Tibial nerve (tissue), 4 donors: ENCODE measurements around the gene FOXL2NB. TPM values are rescaled to one million over a fixed set of nuclear protein-coding genes. Genes with fewer than 3 reads are reported as not detected.

Experiments used
- DNase-seq, 2 donors: peaks; one replicate each; pipeline ENCODE4 v3.0.0-alpha.2; 2019; ENCODE audit warnings: low spot score in 2 of 2
- H3K27ac ChIP-seq, 4 donors: fragments of 200-600 bp; sonication (generic) in 3 of 4; one replicate each; pipeline ENCODE4 v1.5.1; 2017 to 2019; ENCODE audit warnings: mild to moderate bottlenecking in 1 of 4
- H3K27me3 ChIP-seq, 2 donors: fragments of 200-600 bp; sonication (generic) in 1 of 2; one replicate each; pipeline versions ENCODE4 v1.5.1 to v1.6.0; 2017 to 2019
- H3K36me3 ChIP-seq, 3 donors: fragments of 200-600 bp; sonication (generic); one replicate each; pipeline ENCODE4 v1.5.1; 2018 to 2019
- H3K4me1 ChIP-seq, 4 donors: fragments of 200-600 bp; sonication (generic) in 3 of 4; one replicate each; pipeline ENCODE4 v1.5.1; 2017 to 2019
- H3K4me3 ChIP-seq, 4 donors: fragments of 200-600 bp; sonication (generic) in 3 of 4; one replicate each; pipeline ENCODE4 v1.5.1; 2017 to 2019; ENCODE audit warnings: mild to moderate bottlenecking in 1 of 4, moderate library complexity in 1 of 4
- H3K9me3 ChIP-seq, 4 donors: fragments of 200-600 bp; sonication (generic) in 3 of 4; one replicate each; pipeline ENCODE4 v1.5.1; 2017 to 2019
- EP300 ChIP-seq, 2 donors: sonication (generic); formaldehyde crosslinking; IDR thresholded peaks; one replicate each; pipeline ENCODE4 v1.6.1; 2017; ENCODE audit warnings: antibody characterized with exemption in 2 of 2, mild to moderate bottlenecking in 1 of 2
- POLR2A ChIP-seq, 2 donors: fragments of 450-650 bp; IDR thresholded peaks; one replicate each; pipeline ENCODE4 v1.6.1; 2017; ENCODE audit warnings: antibody characterized with exemption in 2 of 2, mild to moderate bottlenecking in 2 of 2, moderate library complexity in 2 of 2
- WGBS, 2 donors: methylation state at CpG; one replicate each; pipeline ENCODE4 v1.1.5; 2018; 5-methylcytosine and 5-hydroxymethylcytosine counted together
- total RNA-seq, 4 donors: library from RNA; depleted of rRNA; stranded (reverse); fragments of >200 nt; gene quantifications; one replicate each; pipeline ENCODE4 v1.1.0, GENCODE V29; 2016
- TF ChIP-seq, protein P1 (sequence below), 5 experiments: fragments of 200-600 bp in 3 of 5; fragments of 450-650 bp in 2 of 5; sonication (generic) in 3 of 5; IDR thresholded peaks; one replicate each; pipeline ENCODE4 v1.5.1; 2016 to 2019; ENCODE audit warnings: antibody characterized with exemption in 5 of 5, mild to moderate bottlenecking in 3 of 5, moderate library complexity in 2 of 5

FOXL2NB gene
- total RNA-seq, 4 donors from 2014 or later, result not detected

DNA sequence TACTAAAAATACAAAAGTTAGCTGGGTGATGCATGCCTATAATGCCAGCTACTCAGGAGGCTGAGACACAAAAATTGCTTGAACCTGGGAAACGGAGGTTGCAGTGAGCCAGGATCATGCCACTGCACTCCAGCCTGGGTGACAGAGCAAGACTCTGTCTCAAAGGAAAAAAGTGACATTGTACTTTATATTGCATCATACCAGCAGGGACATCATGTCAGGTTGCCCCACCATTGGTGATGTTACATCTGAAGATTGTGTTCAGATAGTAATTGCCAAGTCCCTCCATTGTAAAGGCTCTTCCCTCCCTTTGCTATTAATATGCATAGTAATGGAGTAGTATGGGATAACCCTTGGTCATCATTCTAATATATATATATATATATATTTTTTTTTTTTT lies 44.8 kb upstream of the FOXL2NB start:
- Histone ChIP-seq H3K27me3 (no peaks in the 10 kb centered on the region), H3K36me3 (no peaks in the 10 kb centered on the region), H3K4me3 (no peak overlapping the region), H3K4me1 (peaks cover 0 to 7% (median 0%) of the 10 kb centered on the region in 4 donors), H3K9me3 (no peaks in the 10 kb centered on the region), H3K27ac (no peak overlapping the region)
- 85 to 90% methylated on average over 1 of the region's 1 CpG for WGBS, 2 donors
- no peak for DNase-seq
- TF ChIP-seq EP300 (IDR thresholded peaks at IDR 0.05), result no peak
- TF ChIP-seq POLR2A (IDR thresholded peaks at IDR 0.05), result no peak
- TF ChIP-seq, protein P1, sequence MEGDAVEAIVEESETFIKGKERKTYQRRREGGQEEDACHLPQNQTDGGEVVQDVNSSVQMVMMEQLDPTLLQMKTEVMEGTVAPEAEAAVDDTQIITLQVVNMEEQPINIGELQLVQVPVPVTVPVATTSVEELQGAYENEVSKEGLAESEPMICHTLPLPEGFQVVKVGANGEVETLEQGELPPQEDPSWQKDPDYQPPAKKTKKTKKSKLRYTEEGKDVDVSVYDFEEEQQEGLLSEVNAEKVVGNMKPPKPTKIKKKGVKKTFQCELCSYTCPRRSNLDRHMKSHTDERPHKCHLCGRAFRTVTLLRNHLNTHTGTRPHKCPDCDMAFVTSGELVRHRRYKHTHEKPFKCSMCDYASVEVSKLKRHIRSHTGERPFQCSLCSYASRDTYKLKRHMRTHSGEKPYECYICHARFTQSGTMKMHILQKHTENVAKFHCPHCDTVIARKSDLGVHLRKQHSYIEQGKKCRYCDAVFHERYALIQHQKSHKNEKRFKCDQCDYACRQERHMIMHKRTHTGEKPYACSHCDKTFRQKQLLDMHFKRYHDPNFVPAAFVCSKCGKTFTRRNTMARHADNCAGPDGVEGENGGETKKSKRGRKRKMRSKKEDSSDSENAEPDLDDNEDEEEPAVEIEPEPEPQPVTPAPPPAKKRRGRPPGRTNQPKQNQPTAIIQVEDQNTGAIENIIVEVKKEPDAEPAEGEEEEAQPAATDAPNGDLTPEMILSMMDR (IDR thresholded peaks at IDR 0.05), result no peak

DNA sequence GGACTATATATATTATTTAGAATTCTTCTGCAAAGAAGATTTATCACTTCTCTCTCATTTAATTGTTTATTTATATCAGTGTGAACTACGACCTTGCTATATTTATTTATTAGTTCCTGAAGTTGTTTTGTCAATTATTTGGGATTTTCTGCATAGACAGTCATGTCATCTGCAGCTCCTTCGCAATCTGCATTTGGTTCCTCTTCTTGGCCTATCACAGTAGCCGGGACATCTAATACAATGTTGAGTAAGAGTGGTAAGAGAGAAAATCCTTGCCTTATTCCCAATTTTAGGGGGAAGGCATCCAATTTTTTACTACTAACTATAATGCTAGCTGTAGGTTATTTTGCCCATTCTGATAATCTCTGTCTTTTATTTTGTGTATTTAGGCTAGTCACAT lies 39.5 kb upstream of the FOXL2NB start:
- Histone ChIP-seq H3K36me3 (no peaks in the 10 kb centered on the region), H3K27me3 (no peaks in the 10 kb centered on the region), H3K4me1 (no peaks in the 10 kb centered on the region), H3K9me3 (no peaks in the 10 kb centered on the region), H3K4me3 (no peak overlapping the region), H3K27ac (no peak overlapping the region)
- DNase-seq, result no peak
- no peak for TF ChIP-seq POLR2A (IDR thresholded peaks at IDR 0.05)
- WGBS, 2 donors, result 78 to 81% methylated on average over 3 of the region's 3 CpGs

DNA sequence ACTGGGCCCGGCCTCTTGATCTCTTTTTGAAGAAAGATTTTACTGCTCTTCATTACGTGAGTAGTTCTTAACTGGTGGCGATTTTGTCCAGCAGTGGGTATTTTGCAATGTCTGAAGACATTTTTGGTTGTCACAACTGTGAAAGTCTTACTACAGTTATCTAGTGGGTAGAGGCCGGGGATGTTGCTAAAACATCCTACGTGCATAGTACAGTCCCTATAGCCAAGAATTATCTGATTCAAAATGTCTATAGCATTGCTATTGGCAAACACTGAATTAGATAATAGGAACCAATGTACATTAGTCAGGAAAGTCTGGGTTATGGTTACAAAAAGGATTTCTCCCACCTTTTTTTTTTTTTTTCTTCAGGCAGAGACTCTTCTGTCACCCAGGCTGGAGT lies 38.2 kb upstream of the FOXL2NB start:
- H3K36me3 ChIP-seq, result no peaks in the 10 kb centered on the region
- no peak overlapping the region for H3K4me3 ChIP-seq
- no peaks in the 10 kb centered on the region for H3K4me1 ChIP-seq
- no peaks in the 10 kb centered on the region for H3K27me3 ChIP-seq
- TF ChIP-seq POLR2A (IDR thresholded peaks at IDR 0.05) (no peak), EP300 (IDR thresholded peaks at IDR 0.05) (no peak)
- TF ChIP-seq, protein P1 (IDR thresholded peaks at IDR 0.05), result no peak
- WGBS, 2 donors, result 94% methylated on average over 5 of the region's 5 CpGs
- H3K9me3 ChIP-seq, result no peaks in the 10 kb centered on the region
- H3K27ac ChIP-seq, result no peak overlapping the region
- no peak for DNase-seq

DNA sequence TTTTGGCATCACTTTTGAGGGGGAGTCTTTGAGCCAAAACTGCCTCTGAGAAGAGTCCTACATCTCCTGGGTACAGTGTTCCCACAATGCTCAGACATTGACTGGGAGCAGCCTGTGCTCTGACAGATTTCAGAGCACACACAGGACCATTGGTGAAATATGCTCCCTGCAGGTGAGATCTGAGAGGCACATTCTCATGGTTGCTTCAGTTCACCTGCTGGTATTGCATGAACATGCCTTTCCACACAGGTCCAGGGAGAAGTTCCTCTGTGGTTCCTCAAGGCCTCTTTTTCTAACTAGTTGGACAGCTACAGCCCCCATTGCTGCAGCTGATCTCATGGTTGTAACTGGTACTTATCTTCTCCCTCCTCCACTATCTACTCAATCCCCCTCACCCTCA lies 37.1 kb upstream of the FOXL2NB start:
- H3K27ac ChIP-seq, result no peak overlapping the region
- no peaks in the 10 kb centered on the region for H3K9me3 ChIP-seq
- H3K4me1 ChIP-seq, result peaks cover 0 to 1% (median under 1%) of the 10 kb centered on the region in 4 donors
- TF ChIP-seq, protein P1 (IDR thresholded peaks at IDR 0.05), result no peak
- TF ChIP-seq POLR2A (IDR thresholded peaks at IDR 0.05) (no peak), EP300 (IDR thresholded peaks at IDR 0.05) (no peak)
- H3K4me3 ChIP-seq, result no peak overlapping the region
- no peaks in the 10 kb centered on the region for H3K27me3 ChIP-seq
- no peaks in the 10 kb centered on the region for H3K36me3 ChIP-seq
- DNase-seq, result no peak

DNA sequence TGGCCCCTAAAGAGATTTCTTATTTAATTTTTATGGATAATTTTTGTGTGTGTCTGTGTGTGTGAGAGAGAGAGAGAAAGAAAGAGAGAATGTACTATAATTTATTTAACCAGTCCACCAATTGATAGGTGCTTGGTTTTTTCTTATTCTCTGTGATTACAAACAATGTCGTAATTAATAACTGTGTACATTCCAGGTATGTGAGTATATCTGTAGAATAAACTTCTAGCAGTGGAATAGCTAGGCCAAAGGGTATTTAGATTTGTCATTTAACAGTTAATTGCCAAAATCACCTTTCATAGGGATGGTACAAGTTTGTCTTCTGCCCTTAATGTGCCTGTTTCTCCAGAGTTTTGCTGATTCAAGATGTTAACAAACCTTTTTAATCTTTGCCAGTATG lies 35.4 kb upstream of the FOXL2NB start:
- WGBS, 2 donors, result 90 to 100% methylated on average over 1 of the region's 1 CpG
- Histone ChIP-seq H3K9me3 (no peaks in the 10 kb centered on the region), H3K27ac (no peak overlapping the region), H3K4me1 (peaks cover 0 to 12% (median 7%) of the 10 kb centered on the region in 4 donors), H3K27me3 (no peaks in the 10 kb centered on the region), H3K4me3 (no peak overlapping the region), H3K36me3 (no peaks in the 10 kb centered on the region)
- no peak for DNase-seq
- TF ChIP-seq, protein P1 (IDR thresholded peaks at IDR 0.05), result no peak
- TF ChIP-seq EP300 (IDR thresholded peaks at IDR 0.05) (no peak), POLR2A (IDR thresholded peaks at IDR 0.05) (no peak)

DNA sequence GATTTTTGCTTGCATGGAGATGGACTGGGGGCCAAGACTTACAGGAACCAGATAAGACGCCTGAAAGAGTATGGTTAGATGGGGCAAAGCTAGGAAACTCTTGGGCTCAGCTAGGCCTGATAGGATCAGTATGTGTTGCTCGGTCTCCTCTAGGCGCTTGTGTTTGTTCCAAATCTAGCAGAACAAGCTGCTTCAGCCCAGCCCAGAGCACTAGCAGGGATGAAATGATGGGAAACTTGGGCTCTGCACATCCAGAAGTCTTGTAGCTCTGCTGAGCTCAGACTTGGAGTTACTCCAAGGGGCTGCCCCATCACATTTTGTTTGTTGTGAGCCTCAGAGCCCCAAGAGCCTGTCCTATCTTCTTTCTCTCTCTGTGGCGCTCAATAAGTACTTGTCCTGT lies 34.8 kb upstream of the FOXL2NB start:
- TF ChIP-seq EP300 (IDR thresholded peaks at IDR 0.05), result no peak
- TF ChIP-seq POLR2A (IDR thresholded peaks at IDR 0.05), result no peak
- TF ChIP-seq, protein P1 (IDR thresholded peaks at IDR 0.05), result no peak
- Histone ChIP-seq H3K9me3 (no peaks in the 10 kb centered on the region), H3K36me3 (no peaks in the 10 kb centered on the region), H3K4me3 (no peak overlapping the region), H3K4me1 (peaks cover 0 to 14% (median 7%) of the 10 kb centered on the region in 4 donors), H3K27ac (no peak overlapping the region), H3K27me3 (no peaks in the 10 kb centered on the region)
- no peak for DNase-seq
- 77 to 80% methylated on average over 4 of the region's 4 CpGs for WGBS, 2 donors
